Gastroesophageal sphincter (tissue), 3 donors: Measurements from ENCODE around the gene IFT52.

ENCODE experiments used
- CTCF ChIP-seq, 4 experiments: fragments of 200-600 bp in 2 of 4; fragments of 450-650 bp in 2 of 4; sonication (generic) in 1 of 4; IDR thresholded peaks; one replicate each; pipeline ENCODE4 v1.5.1; 2017 to 2019; ENCODE audit warnings: antibody characterized with exemption in 4 of 4, mild to moderate bottlenecking in 2 of 4, moderate library complexity in 2 of 4
- EP300 ChIP-seq: sonication (generic); formaldehyde crosslinking; IDR thresholded peaks from one replicate; pipeline ENCODE4 v1.6.1; 2017; ENCODE audit warnings: antibody characterized with exemption, mild to moderate bottlenecking
- POLR2A ChIP-seq, 2 donors: fragments of 450-650 bp; IDR thresholded peaks; one replicate each; pipeline ENCODE4 v1.6.1; 2017; ENCODE audit warnings: antibody characterized with exemption in 2 of 2, mild to moderate bottlenecking in 2 of 2, moderate library complexity in 1 of 2
- POLR2AphosphoS5 ChIP-seq: sonication (generic); formaldehyde crosslinking; IDR thresholded peaks from one replicate; pipeline ENCODE4 v1.6.1; 2017; ENCODE audit warnings: antibody characterized with exemption

DNA sequence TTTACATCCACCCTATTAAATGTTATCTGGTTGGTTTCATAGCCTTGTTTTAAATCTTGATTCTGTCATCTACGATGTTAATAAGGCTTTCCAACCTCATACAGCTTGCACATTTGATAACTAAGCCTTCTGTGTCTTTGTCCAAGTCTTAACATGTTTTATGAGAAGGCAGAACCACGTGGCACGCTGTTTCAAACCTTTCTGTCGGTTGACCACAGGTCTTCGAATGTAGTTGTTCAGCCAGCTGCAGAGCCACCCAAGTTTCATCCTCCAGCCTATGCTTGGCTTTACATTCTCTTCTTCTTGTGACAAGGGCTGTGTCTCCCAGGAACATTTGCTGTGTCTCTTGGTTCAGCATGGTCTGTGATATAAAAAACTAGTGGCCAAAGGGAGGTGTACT, 47.6 kb upstream of the IFT52 start:
- TF ChIP-seq EP300: no peak
- no peak for TF ChIP-seq CTCF (IDR thresholded peaks at IDR 0.05)
- TF ChIP-seq POLR2AphosphoS5: no peak
- no peak for TF ChIP-seq POLR2A (IDR thresholded peaks at IDR 0.05)
